SK-N-SH (cell line): ENCODE data around the gene HPCAL4. TPM values are rescaled to one million over a fixed set of nuclear protein-coding genes. Genes with fewer than 3 reads are reported as not detected.

Experiments used
- CTCF ChIA-PET: fragments of 300-600, 350-600 bp; formaldehyde crosslinking; extraction: SDS; loops from one replicate; lab custom pipeline; 2021; lab: Yijun Ruan, JAX
- POLR2A ChIA-PET: fragments of 350-600 bp; sonication (Branson Sonifier 250); formaldehyde crosslinking; extraction: SDS; loops from one replicate; lab custom pipeline; 2020; ENCODE audit warnings: antibody characterized with exemption, inconsistent platforms; lab: Yijun Ruan, JAX
- DNase-seq: peaks from one replicate; pipeline ENCODE4 v3.0.0; 2012
- H2AFZ ChIP-seq: fragments of 200-600 bp; sonication (generic); 2 replicates; pipeline ENCODE4 v1.8.1; 2016; ENCODE audit warnings: antibody characterized with exemption, mild to moderate bottlenecking, low read depth
- H3F3A ChIP-seq: fragments of 200-600 bp; sonication (generic); replicated peaks from 2 replicates; pipeline ENCODE3; 2016; ENCODE audit warnings: antibody characterized with exemption, mild to moderate bottlenecking; ENCODE audit not compliant: insufficient read depth
- H3K27ac ChIP-seq, 2 experiments: fragments of 200-500 bp in 1 of 2; fragments of 200-600 bp in 1 of 2; sonication (Bioruptor generic) in 1 of 2; sonication (generic), shearing (Covaris generic) in 1 of 2; 2 replicates each; pipeline versions ENCODE4 v1.5.1 to v1.6.1; 2014 to 2016; ENCODE audit warnings: low read depth in 2 of 2, inconsistent platforms in 1 of 2, low read length in 1 of 2, mild to moderate bottlenecking in 1 of 2, mixed read lengths in 1 of 2
- H3K27me3 ChIP-seq: fragments of 200-600 bp; sonication (generic), shearing (Covaris generic); 2 replicates; pipeline ENCODE4 v1.6.1; 2016; ENCODE audit warnings: mixed run types; ENCODE audit not compliant: insufficient read depth
- H3K36me3 ChIP-seq, 2 experiments: fragments of 200-500 bp in 1 of 2; fragments of 200-600 bp in 1 of 2; sonication (Bioruptor generic) in 1 of 2; sonication (generic) in 1 of 2; replicated peaks in 1 of 2; 2 replicates each; pipeline versions ENCODE3 to v1.5.1; 2014 to 2016; ENCODE audit warnings: low read length in 1 of 2, mild to moderate bottlenecking in 1 of 2; ENCODE audit not compliant: insufficient read depth in 2 of 2, control insufficient read depth in 1 of 2
- H3K4me1 ChIP-seq, 2 experiments: fragments of 200-500 bp in 1 of 2; fragments of 200-600 bp in 1 of 2; sonication (Bioruptor generic) in 1 of 2; sonication (generic), shearing (Covaris generic) in 1 of 2; 2 replicates each; pipeline versions ENCODE4 v1.5.1 to v1.6.1; 2014 to 2016; ENCODE audit warnings: low read depth in 1 of 2, low read length in 1 of 2, mixed run types in 1 of 2; ENCODE audit not compliant: insufficient read depth in 2 of 2, control insufficient read depth in 1 of 2
- H3K4me2 ChIP-seq: fragments of 200-600 bp; sonication (generic), shearing (Covaris generic); 2 replicates; pipeline ENCODE4 v1.6.1; 2017; ENCODE audit warnings: mixed run types
- H3K4me3 ChIP-seq, 2 experiments: fragments of 200-500 bp in 1 of 2; fragments of 200-600 bp in 1 of 2; sonication (Bioruptor generic) in 1 of 2; sonication (generic), shearing (Covaris generic) in 1 of 2; 2 replicates each; pipeline versions ENCODE4 v1.5.1 to v1.8.1; 2014 to 2016; ENCODE audit warnings: low read depth in 2 of 2, inconsistent platforms in 1 of 2, low read length in 1 of 2, mild to moderate bottlenecking in 1 of 2, mixed read lengths in 1 of 2, moderate library complexity in 1 of 2
- H3K79me2 ChIP-seq: fragments of 200-600 bp; sonication (generic); 2 replicates; pipeline ENCODE4 v1.8.1; 2017; ENCODE audit warnings: mild to moderate bottlenecking; ENCODE audit not compliant: insufficient read depth
- H3K9ac ChIP-seq: fragments of 200-600 bp; sonication (generic); 2 replicates; pipeline ENCODE4 v1.6.1; 2017; ENCODE audit warnings: mixed run types
- H3K9me2 ChIP-seq: fragments of 200-600 bp; sonication (generic); 2 replicates; pipeline ENCODE4 v1.6.1; 2017; ENCODE audit warnings: mixed run types
- H3K9me3 ChIP-seq: fragments of 200-600 bp; sonication (generic); 2 replicates; pipeline ENCODE4 v1.6.1; 2017; ENCODE audit warnings: mixed run types, mild to moderate bottlenecking, moderate library complexity
- H4K20me1 ChIP-seq: fragments of 200-600 bp; sonication (generic); 2 replicates; pipeline ENCODE4 v1.6.1; 2017; ENCODE audit warnings: mild to moderate bottlenecking, mixed run types; ENCODE audit not compliant: insufficient read depth
- CTCF ChIP-seq: fragments of 200-600 bp; sonication (generic); IDR thresholded peaks from 2 replicates; pipeline ENCODE4 v1.6.1; 2017; ENCODE audit warnings: antibody characterized with exemption, mild to moderate bottlenecking, moderate library complexity
- EZH2phosphoT487 ChIP-seq: fragments of 200-600 bp; sonication (generic); IDR thresholded peaks from 2 replicates; pipeline ENCODE4 v1.6.1; 2017; ENCODE audit warnings: low read depth, mixed run types, mild to moderate bottlenecking, antibody characterized with exemption, moderate library complexity, borderline replicate concordance
- FOXJ3 ChIP-seq: sonication (generic); formaldehyde crosslinking; IDR thresholded peaks from 2 replicates; pipeline ENCODE4 v1.5.1; 2020; ENCODE audit warnings: mild to moderate bottlenecking, missing genetic modification reagents
- FOXM1 ChIP-seq: IDR thresholded peaks from 2 replicates; pipeline ENCODE4 v1.4.0; 2012; ENCODE audit warnings: low read depth, mild to moderate bottlenecking
- GABPA ChIP-seq: IDR thresholded peaks from 2 replicates; pipeline ENCODE4 v1.4.0; 2012; ENCODE audit warnings: low read depth, mild to moderate bottlenecking
- GATA2 ChIP-seq: sonication (generic); formaldehyde crosslinking; IDR thresholded peaks from 2 replicates; pipeline ENCODE4 v1.5.0; 2020; ENCODE audit warnings: mild to moderate bottlenecking, missing genetic modification reagents
- IRF3 ChIP-seq: fragments of 150-350 bp; IDR thresholded peaks from 2 replicates; pipeline ENCODE4 v1.6.1; 2016; ENCODE audit warnings: mild to moderate bottlenecking, low read depth, low read length
- RFX5 ChIP-seq: IDR thresholded peaks from 2 replicates; pipeline ENCODE4 v1.6.1; 2012; ENCODE audit warnings: mild to moderate bottlenecking, improper control_type of control experiment, low read length
- RXRA ChIP-seq: IDR thresholded peaks from 2 replicates; pipeline ENCODE4 v1.4.0; 2012; ENCODE audit warnings: low read depth, mild to moderate bottlenecking, borderline replicate concordance
- SIN3A ChIP-seq: IDR thresholded peaks from 2 replicates; pipeline ENCODE4 v1.6.1; 2012; ENCODE audit warnings: low read depth, mild to moderate bottlenecking, low read length, moderate library complexity, borderline replicate concordance
- SMC3 ChIP-seq: IDR thresholded peaks from 2 replicates; pipeline ENCODE4 v1.6.1; 2012; ENCODE audit warnings: low read depth, low read length, improper control_type of control experiment
- TEAD4 ChIP-seq: IDR thresholded peaks from 2 replicates; pipeline ENCODE4 v1.4.0; 2012; ENCODE audit warnings: mild to moderate bottlenecking, borderline replicate concordance; ENCODE audit not compliant: insufficient read depth
- YY1 ChIP-seq: IDR thresholded peaks from 2 replicates; pipeline ENCODE4 v1.4.0; 2012; ENCODE audit warnings: low read depth, mild to moderate bottlenecking
- ZBTB33 ChIP-seq: IDR thresholded peaks from 2 replicates; pipeline ENCODE4 v1.4.0; 2012; ENCODE audit warnings: low read depth, borderline replicate concordance
- WGBS: methylation state at CpG from one replicate; pipeline ENCODE4 v1.1.6; 2017; ENCODE audit warnings: low lambda C conversion rate; 5-methylcytosine and 5-hydroxymethylcytosine counted together
- polyA plus RNA-seq, 3 experiments: library from polyadenylated mRNA; depleted of rRNA; stranded (reverse); fragments of >200 nt; gene quantifications; 2 replicates each; pipeline ENCODE4 v1.2.3, GENCODE V29; 2012

The HPCAL4 gene
- polyA plus RNA-seq, 1 of the 3 experiments (the other 2 are of a cell fraction) = 0.15 TPM

- no peak overlapping the region for H2AFZ ChIP-seq
- no peaks in the 10 kb centered on the region for H3K79me2 ChIP-seq
- no peak for TF ChIP-seq FOXJ3 (CRISPR knock-in tag)
- TF ChIP-seq GABPA = no peak
- TF ChIP-seq IRF3 = no peak
- TF ChIP-seq CTCF = no peak
- TF ChIP-seq RFX5 = no peak
- no peak for TF ChIP-seq GATA2 (CRISPR knock-in tag)
- TF ChIP-seq SMC3 = no peak
- TF ChIP-seq RXRA = no peak
- TF ChIP-seq EZH2phosphoT487 = no peak
- no peak for TF ChIP-seq FOXM1
- TF ChIP-seq TEAD4 = no peak
- TF ChIP-seq ZBTB33 = no peak
- TF ChIP-seq SIN3A = no peak
- no peak for TF ChIP-seq YY1
- H3K4me2 ChIP-seq = no peak overlapping the region
- H3K9ac ChIP-seq = no peak overlapping the region
- H3K9me2 ChIP-seq = no peaks in the 10 kb centered on the region
- CTCF ChIA-PET = interaction anchor here (1.3 to 10.1 kb wide), 2 partner anchors 23 to 72 kb away, joined by 3 to 71 read pairs; no protein-coding TSS in a partner anchor
- no peaks in the 10 kb centered on the region for H4K20me1 ChIP-seq
- no peak for DNase-seq
- no peaks in the 10 kb centered on the region for H3F3A ChIP-seq
- H3K27ac ChIP-seq = no peak overlapping the region
- POLR2A ChIA-PET = no interaction called here
- H3K36me3 ChIP-seq = no peaks in the 10 kb centered on the region
- no peaks in the 10 kb centered on the region for H3K9me3 ChIP-seq
- H3K27me3 ChIP-seq = peaks cover 11% of the 10 kb centered on the region; the same call in 1 of the 2 replicates
- WGBS = 32% methylated on average over 2 of the region's 2 CpGs
- H3K4me1 ChIP-seq = peaks cover 0 to 2% of the 10 kb centered on the region in 2 experiments; a peak in 1 of 4 replicates
- no peak overlapping the region for H3K4me3 ChIP-seq
These were observed 12.3 kb downstream of the HPCAL4 start for GRCh38 chr1:39678889-39679288.
